ENCODE data around the gene WIPF2. TPM values are rescaled to one million over a fixed set of nuclear protein-coding genes. Genes with fewer than 3 reads are reported as not detected.

WIPF2 gene
- total and polyA plus RNA-seq, 2 experiments from 2014 or later: 9.2 TPM

GRCh38 chr17:40191237-40192208 is 27.6 kb upstream of the WIPF2 start (continued):
- TF ChIP-seq CTCF (conservative IDR thresholded peaks at IDR 0.05; ENCODE audit: low read depth in 2 of 2): peak; percentile 65 to 86
- no peak for TF ChIP-seq ZNF331 (CRISPR knock-in tag; IDR thresholded peaks at IDR 0.05; ENCODE audit: low read depth)

GRCh38 chr17:40192961-40193360 is 26.1 kb upstream of the WIPF2 start:
- Histone ChIP-seq H3K4me1 (ENCODE audit: insufficient read depth) (peaks cover 11% of the 10 kb centered on the region), H2AFZ (no peak overlapping the region), H4K20me1 (replicated peaks; ENCODE audit: insufficient read depth) (no peaks in the 10 kb centered on the region), H3K4me2 (no peak overlapping the region), H3K9me2 (ENCODE audit: insufficient read depth) (no peaks in the 10 kb centered on the region), H3K36me3 (ENCODE audit: insufficient read depth) (no peaks in the 10 kb centered on the region), H3K27ac (ENCODE audit: low read depth) (no peak overlapping the region), H3K79me2 (replicated peaks; ENCODE audit: insufficient read depth) (no peaks in the 10 kb centered on the region), H3K27me3 (ENCODE audit: insufficient read depth) (peaks cover 5% of the 10 kb centered on the region; the same call in 1 of the 2 replicates), H3F3A (replicated peaks; ENCODE audit: low read depth) (peaks cover 11% of the 10 kb centered on the region; the same call in 1 of the 2 replicates), H3K4me3 (no peak overlapping the region)
- no peaks in the 10 kb centered on the region; the same call in 2 of the 3 replicates for H3K9me3 Mint-ChIP-seq
- no peak overlapping the region for H3K4me3 Mint-ChIP-seq
- peaks cover 32% of the 10 kb centered on the region for H3K4me1 Mint-ChIP-seq
- H3K27me3 Mint-ChIP-seq (ENCODE audit: insufficient read depth, low read depth, poor library complexity): peaks cover 9% of the 10 kb centered on the region
- DNase-seq (ENCODE audit: low spot score) (no peak), ATAC-seq (no peak)
- peaks cover 13% of the 10 kb centered on the region; the same call in 2 of the 3 replicates for H3K36me3 Mint-ChIP-seq (ENCODE audit: low read depth)
- no peak overlapping the region for H3K27ac Mint-ChIP-seq
- no peak for TF ChIP-seq JUNB (IDR thresholded peaks at IDR 0.05; ENCODE audit: unreplicated experiment)
- TF ChIP-seq POLR2AphosphoS5 (IDR thresholded peaks at IDR 0.05; ENCODE audit: low read depth): no peak
- no peak for TF ChIP-seq ZNF462 (CRISPR knock-in tag; IDR thresholded peaks at IDR 0.05)
- no peak for TF ChIP-seq CREB1 (CRISPR knock-in tag; IDR thresholded peaks at IDR 0.05; ENCODE audit: low read depth)
- TF ChIP-seq ETS1 (IDR thresholded peaks at IDR 0.05): no peak
- TF ChIP-seq ZNF114 (CRISPR knock-in tag; IDR thresholded peaks at IDR 0.05): no peak
- no peak for TF ChIP-seq EZH2 (IDR thresholded peaks at IDR 0.05; ENCODE audit: low read depth, unreplicated experiment)
- no peak for TF ChIP-seq STAT1 (IDR thresholded peaks at IDR 0.05; ENCODE audit: unreplicated experiment)
- TF ChIP-seq EZH2phosphoT487 (IDR thresholded peaks at IDR 0.05; ENCODE audit: unreplicated experiment): no peak
